Amniotic stem cell (primary cell): ENCODE data around the gene TSPAN11.
"Not testable (repeated sequence)": the region's sequence is repeated elsewhere in the genome, so short reads cannot be mapped to it uniquely, and the experiment has no call there.

ENCODE experiments used
- DNase-seq: peaks from one replicate; lab custom pipeline; 2025; lab: John Stamatoyannopoulos, UW

Gene TSPAN11

GRCh38 chr12:31002999-31003398, 76.5 kb downstream of the TSPAN11 start:
- DNase-seq = no peak

- no peak for DNase-seq
These were observed 77.5 kb downstream of the TSPAN11 start for GRCh38 chr12:31003861-31004640.

DNA sequence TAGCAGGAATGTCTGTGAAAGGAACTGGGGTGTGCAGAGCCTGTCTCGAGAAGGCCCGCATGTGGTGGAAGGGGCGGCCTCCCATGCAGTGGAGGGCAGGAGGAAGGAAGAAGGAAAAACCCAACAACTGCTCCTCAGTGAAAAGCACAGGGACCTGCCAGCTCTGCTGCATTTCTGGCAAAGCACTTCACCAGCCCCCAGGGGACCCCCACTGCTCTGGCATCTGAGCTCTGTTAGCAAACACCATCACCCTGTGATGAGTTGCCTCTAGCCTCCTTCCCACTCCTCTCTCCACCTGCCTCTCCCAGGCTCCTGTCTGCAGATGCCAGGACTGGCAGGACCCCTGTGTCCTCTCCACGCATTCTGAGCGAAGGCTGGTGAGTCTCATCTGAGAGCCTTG, 78.1 kb downstream of the TSPAN11 start:
- DNase-seq = no peak

GRCh38 chr12:31005256-31005943, 78.9 kb downstream of the TSPAN11 start:
- DNase-seq = no peak

- no peak for DNase-seq
These were observed 79.4 kb downstream of the TSPAN11 start for GRCh38 chr12:31005944-31006361.

DNA sequence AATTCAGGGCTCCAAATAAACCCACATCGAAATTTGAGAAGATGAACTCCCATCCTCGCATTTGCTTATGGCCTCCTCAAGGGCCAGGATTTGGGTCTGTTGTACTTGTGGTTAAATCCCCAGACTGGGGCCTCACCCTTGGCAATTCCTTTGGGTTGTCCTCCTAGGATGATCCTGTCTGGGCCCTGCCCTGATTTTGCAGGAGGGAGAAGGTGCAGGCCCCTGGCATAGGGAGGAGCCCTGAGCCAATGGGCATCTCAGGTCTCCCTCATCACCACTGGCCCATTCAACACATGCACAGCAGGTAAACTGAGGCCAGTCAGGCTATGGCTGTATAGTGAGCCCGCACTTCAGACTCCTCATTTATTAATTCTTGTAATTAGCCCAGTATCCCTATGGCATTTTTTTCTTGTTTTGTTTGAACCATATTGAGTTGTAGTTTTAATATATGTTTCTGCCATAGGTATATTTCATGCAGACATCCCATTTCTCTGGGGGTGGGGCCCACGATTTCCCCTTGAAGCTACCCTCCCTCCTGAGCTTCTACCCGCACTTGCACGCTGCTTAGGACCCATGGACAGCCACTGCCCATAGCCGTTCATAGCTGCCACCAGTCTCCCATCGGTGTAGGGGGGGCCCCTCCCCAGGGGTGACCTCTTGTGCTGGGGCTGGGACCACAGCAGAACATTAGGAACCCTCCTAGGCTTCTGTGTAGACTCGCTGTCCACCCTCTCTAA, 80.0 kb downstream of the TSPAN11 start:
- DNase-seq = no peak

DNA sequence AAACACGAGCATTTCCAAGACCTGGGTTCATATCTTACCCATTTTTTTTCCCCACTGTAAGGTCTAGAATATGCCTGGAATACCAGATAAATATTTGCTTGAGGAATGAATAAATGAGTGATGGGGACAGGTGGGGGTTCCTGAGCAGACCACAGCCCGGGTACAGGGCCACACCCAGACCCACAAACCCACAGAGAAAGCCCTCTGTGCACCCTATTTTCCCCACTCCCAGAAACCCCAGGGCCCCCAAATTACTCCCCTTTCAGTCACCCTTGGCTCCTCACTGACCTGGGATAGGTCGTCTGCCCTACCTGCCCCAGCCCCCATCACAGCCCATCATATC, 80.6 kb downstream of the TSPAN11 start:
- no peak for DNase-seq

- DNase-seq = no peak
These were observed 81.2 kb downstream of the TSPAN11 start for GRCh38 chr12:31007636-31008175.

DNA sequence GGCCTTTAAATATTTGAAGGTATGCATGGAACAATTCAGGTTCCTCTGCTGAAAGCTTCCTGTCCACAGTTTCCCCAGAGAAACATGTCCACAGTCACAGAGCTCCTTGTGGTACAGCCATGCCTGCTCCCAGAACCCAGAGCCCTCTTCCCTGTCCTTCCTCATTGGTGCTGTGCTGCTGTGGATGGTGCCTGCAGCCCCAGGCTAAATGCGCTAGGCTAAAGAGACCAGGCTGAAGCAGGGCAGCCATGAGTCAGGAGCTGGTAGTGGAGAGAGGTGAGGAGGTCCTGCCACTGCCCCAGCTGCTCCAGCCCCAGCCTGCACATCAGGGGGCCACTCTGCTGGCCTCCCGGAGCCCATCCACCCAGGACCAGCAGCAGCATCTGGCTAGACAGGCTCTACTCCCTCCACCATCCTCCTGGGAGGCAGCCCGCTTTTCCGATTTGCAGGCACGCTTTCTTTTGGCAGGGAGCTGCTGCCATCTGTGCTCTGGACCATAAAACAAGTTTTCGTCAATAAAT, 81.8 kb downstream of the TSPAN11 start:
- DNase-seq = no peak

DNA sequence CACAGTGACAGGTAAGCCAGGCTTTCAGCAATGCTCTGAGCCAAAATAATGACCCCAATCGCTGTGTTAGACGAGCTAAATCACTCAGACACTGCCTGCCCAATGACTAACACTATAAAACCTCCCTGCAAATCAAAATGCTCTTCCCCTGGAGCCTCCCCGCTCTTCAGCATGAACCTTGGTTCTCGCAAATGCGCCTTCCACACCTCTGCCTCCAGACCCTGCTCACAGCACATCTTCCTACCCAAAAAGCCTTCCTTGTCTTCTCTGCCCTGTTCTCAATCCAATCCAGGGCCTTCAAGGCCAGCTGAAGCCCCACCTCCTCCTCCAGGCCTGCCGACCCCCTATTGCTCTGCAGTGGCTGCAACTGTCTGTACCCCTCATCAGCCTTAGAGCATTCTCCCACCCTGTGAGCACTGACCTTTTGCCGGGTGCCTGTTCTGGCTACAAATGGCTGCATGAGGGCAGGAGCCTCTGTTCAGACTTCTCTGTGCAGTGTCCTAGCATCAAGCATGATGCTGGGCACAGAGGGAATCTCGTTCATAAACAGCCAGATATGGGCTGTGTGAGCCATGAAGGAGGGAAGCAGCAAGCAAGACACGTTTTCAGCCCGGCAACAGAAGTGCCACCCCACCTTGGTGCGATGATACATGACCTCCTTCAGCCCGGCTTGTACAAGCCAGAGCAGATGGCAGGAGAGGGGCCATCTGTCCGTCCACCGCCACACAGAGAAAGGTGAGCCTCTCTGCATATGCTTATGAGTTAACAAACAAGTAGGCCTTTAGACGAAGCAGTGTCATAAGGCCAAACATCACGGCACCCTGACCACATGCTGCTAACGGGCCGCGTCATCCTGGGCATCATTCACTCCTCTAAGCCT, 82.7 kb downstream of the TSPAN11 start:
- DNase-seq = no peak

DNA sequence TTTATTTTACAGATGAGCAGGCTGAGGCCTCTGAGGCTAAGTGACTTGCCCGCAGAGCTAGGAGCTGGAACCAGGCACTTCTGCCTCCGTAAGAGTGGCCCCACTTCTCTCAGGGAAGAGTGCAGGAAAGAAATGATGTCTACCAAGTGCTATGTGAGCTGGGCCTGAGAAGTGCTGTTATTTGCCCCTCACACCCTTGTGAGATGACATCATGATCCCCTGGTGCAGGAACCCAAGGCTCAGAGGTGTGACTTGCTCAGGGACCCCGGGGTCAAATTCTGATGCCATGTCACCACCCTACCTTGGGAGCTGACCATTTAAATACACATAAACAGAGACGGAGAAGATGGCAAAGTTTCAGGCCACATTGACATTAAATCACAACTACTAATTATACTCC, 83.4 kb downstream of the TSPAN11 start:
- DNase-seq = no peak

DNA sequence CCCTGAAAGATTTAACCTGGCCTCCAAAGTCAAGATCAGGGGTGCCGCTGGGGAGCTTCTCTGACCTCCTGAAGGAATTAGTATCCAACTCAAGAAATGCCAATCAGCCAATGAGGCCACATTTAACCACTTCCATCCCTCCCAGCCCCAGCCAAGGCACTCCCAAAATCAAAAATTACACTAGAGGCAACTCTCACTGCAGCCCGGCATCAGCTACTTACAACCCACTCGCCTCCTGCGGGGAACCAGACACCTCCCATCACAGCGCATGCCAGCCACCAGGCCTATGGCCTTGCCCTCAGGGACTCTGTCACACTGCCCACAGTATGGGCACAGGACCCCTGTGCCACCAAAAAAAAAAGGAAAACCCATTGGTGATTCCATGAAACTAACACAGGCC, 84.8 kb downstream of the TSPAN11 start:
- DNase-seq = no peak

GRCh38 chr12:31011746-31012566, 85.4 kb downstream of the TSPAN11 start:
- DNase-seq = no peak

- DNase-seq = not testable (repeated sequence)
These were observed 86.0 kb downstream of the TSPAN11 start for GRCh38 chr12:31012567-31012891.

DNA sequence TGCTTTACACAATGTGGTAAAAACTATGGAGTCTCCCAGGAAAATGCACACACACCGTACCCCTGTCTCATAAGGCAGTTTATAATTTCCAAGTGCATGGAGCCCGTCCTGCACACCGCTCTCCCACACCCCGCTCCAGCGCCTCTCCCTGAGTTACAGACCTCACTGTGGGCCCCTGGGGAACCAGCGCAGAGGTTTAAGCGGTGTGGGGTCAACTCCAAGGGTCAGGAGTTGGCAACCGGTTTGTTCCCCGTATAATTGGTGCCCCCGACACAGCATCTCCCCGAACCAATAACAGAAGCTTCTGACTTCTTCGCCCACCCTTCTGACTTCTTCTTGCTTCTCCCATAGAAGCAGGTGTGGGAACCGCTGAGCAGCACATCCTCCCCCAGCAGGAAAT, 88.7 kb downstream of the TSPAN11 start:
- no peak for DNase-seq

GRCh38 chr12:31016057-31016456, 89.5 kb downstream of the TSPAN11 start:
- DNase-seq = no peak

DNA sequence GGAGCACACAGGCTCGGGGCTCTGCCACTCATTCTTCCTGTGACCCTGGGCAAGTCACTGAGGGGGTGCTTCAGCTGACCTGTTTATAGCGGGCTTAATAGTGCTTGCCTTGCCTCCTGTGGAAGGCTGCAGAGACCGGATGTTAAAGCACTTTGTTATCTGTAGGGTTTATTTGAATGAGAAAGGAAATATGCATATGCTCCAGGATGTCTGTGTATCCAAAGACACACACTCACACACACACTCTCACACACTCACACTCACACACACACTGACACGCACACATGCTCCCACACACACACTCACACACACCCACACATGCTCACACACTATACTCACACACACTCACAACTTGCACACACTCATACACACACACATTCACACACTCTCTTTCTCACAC, 91.0 kb downstream of the TSPAN11 start:
- no peak for DNase-seq

DNA sequence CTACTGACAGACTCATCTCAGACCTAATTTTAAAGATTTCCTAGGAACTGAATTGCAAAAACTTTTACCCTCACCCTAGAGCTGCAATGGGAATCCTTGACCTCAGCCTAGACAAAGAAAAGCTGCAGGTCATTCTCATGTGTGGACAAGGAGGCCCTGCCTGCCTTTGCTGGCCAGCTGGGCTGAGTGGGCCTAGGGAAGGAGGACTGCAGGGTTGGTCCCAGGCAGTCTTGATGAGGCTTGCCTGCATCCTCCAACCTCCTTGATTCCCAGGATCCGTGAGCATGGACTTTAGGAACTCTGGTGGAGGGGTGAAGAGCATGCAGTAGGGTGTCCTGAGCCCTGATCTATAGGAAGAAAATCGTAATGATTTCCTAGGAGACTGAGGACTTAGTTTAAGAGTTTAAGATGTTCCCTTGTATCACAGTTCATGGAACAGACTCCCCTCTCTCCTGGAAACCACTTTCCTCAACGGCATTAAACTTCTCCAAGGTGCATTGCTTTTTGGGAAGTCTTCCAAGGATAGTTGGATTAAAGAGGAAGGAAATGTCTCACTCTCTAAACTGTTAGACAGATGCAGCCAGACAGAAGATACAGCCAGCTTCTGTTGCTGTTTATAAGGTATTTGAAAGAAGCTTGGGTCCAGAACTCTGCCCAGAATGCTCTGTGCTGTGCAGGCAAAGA, 91.7 kb downstream of the TSPAN11 start:
- DNase-seq = no peak

GRCh38 chr12:31018790-31019505, 92.4 kb downstream of the TSPAN11 start:
- DNase-seq = no peak

DNA sequence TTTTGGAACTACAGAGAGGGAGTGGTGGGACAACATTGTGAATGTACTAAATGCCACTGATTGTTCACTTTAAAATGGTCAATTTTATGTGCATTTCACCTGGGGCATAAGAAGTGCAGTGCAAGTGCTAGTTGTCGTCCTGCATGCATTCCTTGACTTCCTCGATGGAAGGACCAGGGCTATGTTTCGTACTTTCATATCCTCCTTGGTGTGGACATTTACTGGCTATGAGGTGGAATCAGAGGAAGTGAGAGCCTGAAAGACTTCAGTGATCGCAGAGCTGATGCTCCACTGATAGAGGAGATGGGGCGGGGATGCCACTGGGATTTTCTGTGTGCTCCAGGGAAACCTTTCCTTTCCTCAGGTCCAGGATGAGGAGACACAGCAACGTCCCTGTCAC, 93.0 kb downstream of the TSPAN11 start:
- no peak for DNase-seq
